ENCODE measurements around the gene GTF2A1. TPM values are rescaled to one million over a fixed set of nuclear protein-coding genes. Genes with fewer than 3 reads are reported as not detected.
A peak's percentile ranks its signal among the peaks of the same experiment; 100 is the strongest.

GTF2A1 gene
- polyA plus RNA-seq, 1 of the 3 experiments (the other 2 are of a cell fraction): 7.6 TPM

DNA sequence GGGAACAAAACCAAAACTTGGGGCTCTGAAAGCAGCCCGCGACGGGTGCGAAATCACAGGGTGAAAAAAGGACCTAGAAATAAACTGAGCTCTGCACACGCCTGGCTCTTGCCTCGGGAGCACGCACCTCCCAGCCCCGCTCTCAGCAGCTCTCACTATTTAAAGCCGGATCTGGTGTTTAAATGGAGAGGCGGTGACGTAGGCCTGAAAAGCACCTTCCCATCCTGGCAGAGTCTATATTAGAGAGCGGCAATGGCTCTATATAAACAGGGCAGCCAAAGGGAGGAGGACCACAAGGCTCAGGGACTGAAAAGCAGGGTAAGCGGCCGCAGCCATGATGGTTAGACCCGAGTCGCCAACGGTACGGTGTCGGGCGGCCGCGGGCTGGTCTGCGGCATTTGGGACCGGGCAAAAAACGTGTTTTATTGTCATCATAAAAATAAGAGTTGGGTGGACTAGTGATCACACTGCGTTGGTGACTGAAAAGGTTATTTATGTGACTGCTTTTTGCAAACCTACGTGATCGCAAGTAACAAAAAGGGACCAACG, 1.5 kb downstream of the GTF2A1 start:
- peak; percentile 81 for DNase-seq
- H3K36me3 ChIP-seq (replicated peaks in 1 of 2; ENCODE audit: control insufficient read depth in 1 of 2, insufficient read depth in 2 of 2, low read length in 1 of 2): peaks cover 14 to 22% of the 10 kb centered on the region in 2 experiments
- H3K27ac ChIP-seq (ENCODE audit: low read depth in 2 of 2, low read length in 1 of 2): peak overlapping the region; percentile 95 to 99
- H3K4me2 ChIP-seq: peak overlapping the region; percentile 86
- H3K4me3 ChIP-seq (ENCODE audit: low read depth in 2 of 2, low read length in 1 of 2): peak overlapping the region; percentile 85 to 94
- H3K9me3 ChIP-seq: no peaks in the 10 kb centered on the region
- H3K4me1 ChIP-seq (ENCODE audit: control insufficient read depth in 1 of 2, insufficient read depth in 2 of 2, low read depth in 1 of 2, low read length in 1 of 2): peaks cover 12 to 13% of the 10 kb centered on the region in 2 experiments; a peak in 3 of 4 replicates
- H2AFZ ChIP-seq (ENCODE audit: low read depth): peak overlapping the region; percentile 89
- no peaks in the 10 kb centered on the region for H4K20me1 ChIP-seq (ENCODE audit: insufficient read depth)
- peaks cover 53% of the 10 kb centered on the region for H3K79me2 ChIP-seq (ENCODE audit: insufficient read depth)
- H3K9me2 ChIP-seq: no peaks in the 10 kb centered on the region
- POLR2A ChIA-PET: interaction anchor here (0.6 to 1.1 kb wide), 6 partner anchors 18 to 231 kb away, joined by 3 to 6 read pairs (median 3); no protein-coding TSS in a partner anchor
- peaks cover 12% of the 10 kb centered on the region for H3F3A ChIP-seq (replicated peaks; ENCODE audit: insufficient read depth)
- CTCF ChIA-PET: interaction anchor here (0.6 kb wide), 1 partner anchor 283 kb away, joined by 3 read pairs; no protein-coding TSS in a partner anchor
- no peaks in the 10 kb centered on the region for H3K27me3 ChIP-seq (ENCODE audit: insufficient read depth)
- whole genome bisulfite sequencing (ENCODE audit: low lambda C conversion rate): 1% methylated on average over 28 of the region's 29 CpGs
- H3K9ac ChIP-seq: peak overlapping the region; percentile 99
- TF ChIP-seq YY1 (IDR thresholded peaks at IDR 0.05; ENCODE audit: low read depth) (peak; percentile 87), NRF1 (IDR thresholded peaks at IDR 0.05; ENCODE audit: low read depth, low read length) (no peak), SMC3 (IDR thresholded peaks at IDR 0.05; ENCODE audit: low read depth, low read length) (no peak), RXRA (IDR thresholded peaks at IDR 0.05; ENCODE audit: borderline replicate concordance, low read depth) (no peak), MXI1 (IDR thresholded peaks at IDR 0.05; ENCODE audit: low read depth, low read length) (peak; percentile 97), FOXM1 (IDR thresholded peaks at IDR 0.05; ENCODE audit: low read depth) (no peak), MEF2A (IDR thresholded peaks at IDR 0.05; ENCODE audit: borderline replicate concordance, low read depth) (no peak), USF2 (IDR thresholded peaks at IDR 0.05; ENCODE audit: borderline replicate concordance, low read depth, low read length) (no peak), GATA2 (CRISPR knock-in tag; IDR thresholded peaks at IDR 0.05) (no peak), SIN3A (IDR thresholded peaks at IDR 0.05; ENCODE audit: borderline replicate concordance, low read depth, low read length) (peak; percentile 97; the same call in 1 of the 2 replicates), ELF1 (IDR thresholded peaks at IDR 0.05) (no peak), TCF12 (IDR thresholded peaks at IDR 0.05) (no peak; the same call in 1 of the 2 replicates), EZH2phosphoT487 (IDR thresholded peaks at IDR 0.05; ENCODE audit: borderline replicate concordance, low read depth) (no peak), RFX5 (IDR thresholded peaks at IDR 0.05; ENCODE audit: low read length) (no peak; the same call in 1 of the 2 replicates), JUND (IDR thresholded peaks at IDR 0.05) (no peak), TEAD4 (IDR thresholded peaks at IDR 0.05; ENCODE audit: borderline replicate concordance, insufficient read depth) (no peak), ZBTB33 (IDR thresholded peaks at IDR 0.05; ENCODE audit: borderline replicate concordance, low read depth) (peak; percentile 36; the same call in 1 of the 2 replicates), RCOR1 (IDR thresholded peaks at IDR 0.05; ENCODE audit: low read length) (peak; percentile 67), MAX (IDR thresholded peaks at IDR 0.05; ENCODE audit: low read depth) (peak; percentile 82; the same call in 1 of the 2 replicates), EP300 (IDR thresholded peaks at IDR 0.05; ENCODE audit: borderline replicate concordance in 1 of 2, low read depth in 1 of 2, low read length in 1 of 2) (peak; percentile 3 to 21; a peak in 1 of 4 replicates)
- TF ChIP-seq, protein P1, sequence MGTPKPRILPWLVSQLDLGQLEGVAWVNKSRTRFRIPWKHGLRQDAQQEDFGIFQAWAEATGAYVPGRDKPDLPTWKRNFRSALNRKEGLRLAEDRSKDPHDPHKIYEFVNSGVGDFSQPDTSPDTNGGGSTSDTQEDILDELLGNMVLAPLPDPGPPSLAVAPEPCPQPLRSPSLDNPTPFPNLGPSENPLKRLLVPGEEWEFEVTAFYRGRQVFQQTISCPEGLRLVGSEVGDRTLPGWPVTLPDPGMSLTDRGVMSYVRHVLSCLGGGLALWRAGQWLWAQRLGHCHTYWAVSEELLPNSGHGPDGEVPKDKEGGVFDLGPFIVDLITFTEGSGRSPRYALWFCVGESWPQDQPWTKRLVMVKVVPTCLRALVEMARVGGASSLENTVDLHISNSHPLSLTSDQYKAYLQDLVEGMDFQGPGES (IDR thresholded peaks at IDR 0.05; ENCODE audit: low read depth, low read length): no peak
- TF ChIP-seq, protein P2, sequence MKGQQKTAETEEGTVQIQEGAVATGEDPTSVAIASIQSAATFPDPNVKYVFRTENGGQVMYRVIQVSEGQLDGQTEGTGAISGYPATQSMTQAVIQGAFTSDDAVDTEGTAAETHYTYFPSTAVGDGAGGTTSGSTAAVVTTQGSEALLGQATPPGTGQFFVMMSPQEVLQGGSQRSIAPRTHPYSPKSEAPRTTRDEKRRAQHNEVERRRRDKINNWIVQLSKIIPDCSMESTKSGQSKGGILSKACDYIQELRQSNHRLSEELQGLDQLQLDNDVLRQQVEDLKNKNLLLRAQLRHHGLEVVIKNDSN (IDR thresholded peaks at IDR 0.05; ENCODE audit: borderline replicate concordance, low read depth): no peak
- TF ChIP-seq, protein P3, sequence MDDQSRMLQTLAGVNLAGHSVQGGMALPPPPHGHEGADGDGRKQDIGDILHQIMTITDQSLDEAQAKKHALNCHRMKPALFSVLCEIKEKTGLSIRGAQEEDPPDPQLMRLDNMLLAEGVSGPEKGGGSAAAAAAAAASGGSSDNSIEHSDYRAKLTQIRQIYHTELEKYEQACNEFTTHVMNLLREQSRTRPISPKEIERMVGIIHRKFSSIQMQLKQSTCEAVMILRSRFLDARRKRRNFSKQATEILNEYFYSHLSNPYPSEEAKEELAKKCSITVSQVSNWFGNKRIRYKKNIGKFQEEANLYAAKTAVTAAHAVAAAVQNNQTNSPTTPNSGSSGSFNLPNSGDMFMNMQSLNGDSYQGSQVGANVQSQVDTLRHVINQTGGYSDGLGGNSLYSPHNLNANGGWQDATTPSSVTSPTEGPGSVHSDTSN (IDR thresholded peaks at IDR 0.05): no peak
- TF ChIP-seq, protein P4, sequence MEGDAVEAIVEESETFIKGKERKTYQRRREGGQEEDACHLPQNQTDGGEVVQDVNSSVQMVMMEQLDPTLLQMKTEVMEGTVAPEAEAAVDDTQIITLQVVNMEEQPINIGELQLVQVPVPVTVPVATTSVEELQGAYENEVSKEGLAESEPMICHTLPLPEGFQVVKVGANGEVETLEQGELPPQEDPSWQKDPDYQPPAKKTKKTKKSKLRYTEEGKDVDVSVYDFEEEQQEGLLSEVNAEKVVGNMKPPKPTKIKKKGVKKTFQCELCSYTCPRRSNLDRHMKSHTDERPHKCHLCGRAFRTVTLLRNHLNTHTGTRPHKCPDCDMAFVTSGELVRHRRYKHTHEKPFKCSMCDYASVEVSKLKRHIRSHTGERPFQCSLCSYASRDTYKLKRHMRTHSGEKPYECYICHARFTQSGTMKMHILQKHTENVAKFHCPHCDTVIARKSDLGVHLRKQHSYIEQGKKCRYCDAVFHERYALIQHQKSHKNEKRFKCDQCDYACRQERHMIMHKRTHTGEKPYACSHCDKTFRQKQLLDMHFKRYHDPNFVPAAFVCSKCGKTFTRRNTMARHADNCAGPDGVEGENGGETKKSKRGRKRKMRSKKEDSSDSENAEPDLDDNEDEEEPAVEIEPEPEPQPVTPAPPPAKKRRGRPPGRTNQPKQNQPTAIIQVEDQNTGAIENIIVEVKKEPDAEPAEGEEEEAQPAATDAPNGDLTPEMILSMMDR (IDR thresholded peaks at IDR 0.05): no peak

Measured in SK-N-SH (cell line).